ENCODE data around the gene HLF. TPM values are rescaled to one million over a fixed set of nuclear protein-coding genes. Genes with fewer than 3 reads are reported as not detected.

HLF gene
- total and polyA plus RNA-seq, 2 donors (not counting 1 experiment from before 2014, with no cell fraction given), result 0.10 TPM; not detected in 1

DNA sequence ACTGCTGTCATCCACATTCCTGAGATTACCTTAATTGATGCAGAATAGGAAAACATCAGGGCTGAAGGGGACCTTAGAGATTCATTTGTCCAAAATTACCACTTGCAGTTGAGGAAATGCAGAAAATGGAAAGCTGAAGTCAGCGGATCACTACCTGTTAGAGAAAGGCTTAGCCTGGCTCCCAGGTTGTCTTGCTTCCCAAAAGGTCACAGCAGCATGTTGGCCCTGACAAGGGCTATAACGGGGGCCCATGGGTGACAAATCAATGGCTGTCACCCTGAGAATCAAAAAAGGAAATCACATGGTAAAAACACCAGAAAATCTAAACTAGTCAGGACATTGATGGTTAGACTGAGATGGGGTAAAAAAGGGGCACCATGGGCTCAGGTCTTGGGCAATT lies 51.7 kb downstream of the HLF start:
- Mint-ChIP-seq H3K27me3 (peaks cover 28% of the 10 kb centered on the region), H3K4me1 (no peaks in the 10 kb centered on the region), H3K9me3 (ENCODE audit: insufficient read depth) (no peaks in the 10 kb centered on the region), H3K27ac (no peak overlapping the region), H3K4me3 (no peak overlapping the region)
- Histone ChIP-seq H3K9me3 (ENCODE audit: control extremely low read depth in 1 of 3, control insufficient read depth in 2 of 3, insufficient read depth in 1 of 3, low read length in 2 of 3) (no peaks in the 10 kb centered on the region), H2AFZ (ENCODE audit: insufficient read depth, low read depth, low read length, poor library complexity, severe bottlenecking) (no peak overlapping the region), H3K27ac (ENCODE audit: low read length in 2 of 2) (no peak overlapping the region), H3K27me3 (replicated peaks in 1 of 4; ENCODE audit: control extremely low read depth in 1 of 4, control insufficient read depth in 3 of 4, insufficient read depth in 4 of 4, low read length in 3 of 4) (no peaks in the 10 kb centered on the region), H3K4me1 (ENCODE audit: control insufficient read depth in 2 of 2, insufficient read depth in 2 of 2, low read length in 2 of 2) (no peaks in the 10 kb centered on the region), H4K20me1 (ENCODE audit: control insufficient read depth, insufficient read depth, low read length, poor library complexity, severe bottlenecking) (no peaks in the 10 kb centered on the region), H3K9ac (ENCODE audit: low read length) (no peak overlapping the region), H3K4me2 (replicated peaks; ENCODE audit: low read depth, low read length, poor library complexity, severe bottlenecking) (no peak overlapping the region), H3K79me2 (ENCODE audit: control insufficient read depth, insufficient read depth, low read length) (no peaks in the 10 kb centered on the region), H3K4me3 (ENCODE audit: control extremely low read depth in 1 of 5, extremely low read depth in 1 of 5, insufficient read depth in 1 of 5, low read depth in 2 of 5, low read length in 4 of 5) (no peak overlapping the region), H3K36me3 (replicated peaks in 1 of 2; ENCODE audit: control extremely low read depth in 1 of 2, control insufficient read depth in 1 of 2, extremely low read depth in 1 of 2, insufficient read depth in 2 of 2, low read length in 1 of 2) (no peaks in the 10 kb centered on the region)
- POLR2A ChIA-PET, result no interaction called here
- TF ChIP-seq EZH2 (IDR thresholded peaks at IDR 0.05; ENCODE audit: borderline replicate concordance, insufficient read depth, low read depth, low read length, poor library complexity, severe bottlenecking) (no peak), CTCF (IDR thresholded peaks at IDR 0.05) (no peak)
- CTCF ChIA-PET, result interaction anchor here (1.2 kb wide), 1 partner anchor 32 kb away, joined by 3 read pairs; no protein-coding TSS in a partner anchor
- DNase-seq (no peak), ATAC-seq (ENCODE audit: low read depth) (no peak)
- WGBS (ENCODE audit: insufficient coverage), result 88% methylated on average over 2 of the region's 2 CpGs
- intact Hi-C loops (cut with micrococcal nuclease), result no loop called here

DNA sequence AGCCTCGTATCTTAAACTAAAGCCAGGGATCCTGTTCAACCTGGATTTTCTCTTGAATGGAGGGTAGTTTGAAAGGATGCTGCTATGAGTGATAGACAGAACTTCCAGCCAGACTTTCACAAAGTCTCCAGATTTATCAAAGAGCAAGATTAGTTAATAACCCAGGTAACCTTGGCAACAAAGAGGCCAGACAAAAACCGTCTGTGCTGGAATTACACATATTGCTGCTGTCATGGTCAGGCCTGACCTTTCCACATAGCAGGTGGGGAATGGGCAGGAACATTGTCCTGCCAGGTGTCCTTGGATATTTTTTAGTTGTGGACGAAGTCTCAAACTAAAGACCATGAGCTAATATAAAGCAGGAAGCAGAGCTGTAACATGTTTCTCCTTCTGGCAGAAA lies 52.5 kb downstream of the HLF start:
- Histone ChIP-seq H4K20me1 (ENCODE audit: control insufficient read depth, insufficient read depth, low read length, poor library complexity, severe bottlenecking) (no peaks in the 10 kb centered on the region), H3K27ac (ENCODE audit: low read length in 2 of 2) (no peak overlapping the region), H3K4me2 (replicated peaks; ENCODE audit: low read depth, low read length, poor library complexity, severe bottlenecking) (no peak overlapping the region), H3K36me3 (replicated peaks in 1 of 2; ENCODE audit: control extremely low read depth in 1 of 2, control insufficient read depth in 1 of 2, extremely low read depth in 1 of 2, insufficient read depth in 2 of 2, low read length in 1 of 2) (no peaks in the 10 kb centered on the region), H3K4me3 (ENCODE audit: control extremely low read depth in 1 of 5, extremely low read depth in 1 of 5, insufficient read depth in 1 of 5, low read depth in 2 of 5, low read length in 4 of 5) (no peak overlapping the region), H2AFZ (ENCODE audit: insufficient read depth, low read depth, low read length, poor library complexity, severe bottlenecking) (no peak overlapping the region), H3K9ac (ENCODE audit: low read length) (no peak overlapping the region), H3K79me2 (ENCODE audit: control insufficient read depth, insufficient read depth, low read length) (no peaks in the 10 kb centered on the region), H3K4me1 (ENCODE audit: control insufficient read depth in 2 of 2, insufficient read depth in 2 of 2, low read length in 2 of 2) (no peaks in the 10 kb centered on the region), H3K27me3 (replicated peaks in 1 of 4; ENCODE audit: control extremely low read depth in 1 of 4, control insufficient read depth in 3 of 4, insufficient read depth in 4 of 4, low read length in 3 of 4) (no peaks in the 10 kb centered on the region), H3K9me3 (ENCODE audit: control extremely low read depth in 1 of 3, control insufficient read depth in 2 of 3, insufficient read depth in 1 of 3, low read length in 2 of 3) (no peaks in the 10 kb centered on the region)
- POLR2A ChIA-PET, result no interaction called here
- CTCF ChIA-PET, result interaction anchor here (1.2 kb wide), 1 partner anchor 31 kb away, joined by 3 read pairs; no protein-coding TSS in a partner anchor
- intact Hi-C loops (cut with micrococcal nuclease), result no loop called here
- TF ChIP-seq CTCF (IDR thresholded peaks at IDR 0.05) (no peak), EZH2 (IDR thresholded peaks at IDR 0.05; ENCODE audit: borderline replicate concordance, insufficient read depth, low read depth, low read length, poor library complexity, severe bottlenecking) (no peak)
- H3K9me3 Mint-ChIP-seq (ENCODE audit: insufficient read depth), result no peaks in the 10 kb centered on the region
- H3K27me3 Mint-ChIP-seq, result peaks cover 24% of the 10 kb centered on the region
- 97% methylated on average over 3 of the region's 3 CpGs for WGBS (ENCODE audit: insufficient coverage)
- DNase-seq (no peak), ATAC-seq (ENCODE audit: low read depth) (no peak)
- H3K4me3 Mint-ChIP-seq, result no peak overlapping the region
- H3K4me1 Mint-ChIP-seq, result no peaks in the 10 kb centered on the region
- H3K27ac Mint-ChIP-seq, result no peak overlapping the region
